A549 (cell line): ENCODE measurements around the gene RPL9. TPM values are rescaled to one million over a fixed set of nuclear protein-coding genes. Genes with fewer than 3 reads are reported as not detected.
A peak's percentile ranks its signal among the peaks of the same experiment; 100 is the strongest.

Experiments used
- ATAC-seq, 2 experiments: fragments of 200-7000 bp in 1 of 2; fragments of >200 bp in 1 of 2; cut with Nextera tagmentation in 1 of 2; cut with Tn5 transposase in 1 of 2; 3 replicates each; pipeline versions ENCODE4 v1.8.0 to v1.9.1; 2018 to 2020; ENCODE audit warnings: mild to moderate bottlenecking in 1 of 2, moderate library complexity in 1 of 2
- CTCF ChIA-PET: fragments of 300-600 bp; sonication (Branson Sonifier 250); formaldehyde crosslinking; extraction: SDS; loops from one replicate; lab custom pipeline; 2021; ENCODE audit warnings: antibody characterized with exemption, inconsistent platforms; lab: Yijun Ruan, JAX
- POLR2A ChIA-PET: fragments of 350-600 bp; formaldehyde crosslinking; extraction: SDS; loops from one replicate; lab custom pipeline; 2021; ENCODE audit warnings: antibody characterized with exemption, inconsistent platforms; lab: Yijun Ruan, JAX
- DNase-seq, 2 experiments: peaks; one replicate each; pipeline versions ENCODE4 v3.0.0 to v3.0.0-alpha.2; 2011 to 2016; ENCODE audit warnings: low read depth in 1 of 2, low spot score in 1 of 2
- FAIRE-seq: peaks from 2 replicates; lab custom pipeline; 2011; peaks lifted over from hg19 to GRCh38; lab: Jason Lieb, UNC
- H3K27ac ChIP-seq, 2 experiments: fragments of >200 bp; sonication (Bioruptor Twin); formaldehyde crosslinking; 3 replicates each; pipeline ENCODE4 v1.5.1; 2016 to 2017
- H3K4me1 ChIP-seq: fragments of >200 bp; sonication (Bioruptor Twin); formaldehyde crosslinking; 3 replicates; pipeline ENCODE4 v1.6.1; 2016
- H3K4me2 ChIP-seq: fragments of >200 bp; sonication (Bioruptor Twin); formaldehyde crosslinking; 3 replicates; pipeline ENCODE4 v1.6.1; 2016
- H3K4me3 ChIP-seq: fragments of >200 bp; sonication (Bioruptor Twin); formaldehyde crosslinking; 3 replicates; pipeline ENCODE4 v1.5.1; 2016
- H3K9me3 ChIP-seq: fragments of >200 bp; sonication (Bioruptor Twin); formaldehyde crosslinking; 3 replicates; pipeline ENCODE4 v1.6.1; 2016
- CTCF ChIP-seq: fragments of >200 bp; sonication (Bioruptor Twin); formaldehyde crosslinking; IDR thresholded peaks from 3 replicates; pipeline ENCODE4 v1.5.1; 2016
- EHMT2 ChIP-seq: fragments of 200-600 bp; sonication (generic); IDR thresholded peaks from 2 replicates; pipeline ENCODE4 v1.6.1; 2016; ENCODE audit warnings: antibody characterized with exemption, low read depth, mild to moderate bottlenecking, moderate library complexity
- ELK1 ChIP-seq: fragments of 150-350 bp; IDR thresholded peaks from 2 replicates; pipeline ENCODE4 v1.6.1; 2014; ENCODE audit warnings: low read depth, mild to moderate bottlenecking, low read length
- HDAC2 ChIP-seq: fragments of 200-600 bp; sonication (generic); IDR thresholded peaks from 2 replicates; pipeline ENCODE4 v1.6.1; 2016
- JUN ChIP-seq, 2 experiments: fragments of >200 bp; sonication (Bioruptor Twin); formaldehyde crosslinking; IDR thresholded peaks; 2 replicates in 1 of 2; 3 replicates in 1 of 2; pipeline ENCODE4 v1.6.1; 2016 to 2017
- KDM1A ChIP-seq: fragments of 200-600 bp; sonication (generic); IDR thresholded peaks from 2 replicates; pipeline ENCODE4 v1.6.1; 2016; ENCODE audit warnings: low read depth, mild to moderate bottlenecking
- MAFK ChIP-seq: fragments of 450-650 bp; IDR thresholded peaks from 2 replicates; pipeline ENCODE4 v1.6.1; 2014; ENCODE audit not compliant: partially characterized antibody
- NPAS2 ChIP-seq: fragments of 250-450 bp; sonication (Bioruptor Pico); IDR thresholded peaks from 2 replicates; pipeline ENCODE4 v1.8.0; 2022; ENCODE audit warnings: mild to moderate bottlenecking, moderate library complexity, borderline replicate concordance
- NR3C1 ChIP-seq: fragments of >200 bp; sonication (Bioruptor Twin); formaldehyde crosslinking; IDR thresholded peaks from 3 replicates; pipeline ENCODE4 v1.6.1; 2017
- PBX3 ChIP-seq: IDR thresholded peaks from 2 replicates; pipeline ENCODE4 v1.6.1; 2012
- RAD21 ChIP-seq, 2 experiments: fragments of >200 bp in 1 of 2; sonication (Bioruptor Twin) in 1 of 2; formaldehyde crosslinking in 1 of 2; IDR thresholded peaks in 1 of 2; conservative IDR thresholded peaks in 1 of 2; 2 replicates in 1 of 2; 3 replicates in 1 of 2; pipeline ENCODE4 v1.6.1; 2012 to 2018; ENCODE audit warnings: inconsistent platforms in 1 of 2
- RCOR1 ChIP-seq: fragments of 150-350 bp; IDR thresholded peaks from 2 replicates; pipeline ENCODE4 v1.6.1; 2014; ENCODE audit warnings: antibody characterized with exemption, low read length, low read depth
- RFX5 ChIP-seq: fragments of 450-650 bp; IDR thresholded peaks from 2 replicates; pipeline ENCODE4 v1.7.1; 2014; ENCODE audit warnings: antibody characterized with exemption, mild to moderate bottlenecking, moderate library complexity
- SMC3 ChIP-seq: fragments of >200 bp; sonication (Bioruptor Twin); formaldehyde crosslinking; IDR thresholded peaks from 3 replicates; pipeline ENCODE4 v1.6.1; 2018; ENCODE audit warnings: inconsistent platforms
- TFCP2L1 ChIP-seq: fragments of 250-450 bp; sonication (Bioruptor Pico); IDR thresholded peaks from 2 replicates; pipeline ENCODE4 v1.5.0; 2021; ENCODE audit warnings: mild to moderate bottlenecking
- TP53 ChIP-seq: fragments of 250-450 bp; sonication (Bioruptor Pico); IDR thresholded peaks from 2 replicates; pipeline ENCODE4 v1.5.0; 2021; ENCODE audit warnings: mild to moderate bottlenecking, moderate library complexity
- ZNF302 ChIP-seq: fragments of 250-450 bp; sonication (Bioruptor Pico); IDR thresholded peaks from 2 replicates; pipeline ENCODE4 v1.9.0; 2021; ENCODE audit warnings: inconsistent platforms, mild to moderate bottlenecking, moderate library complexity
- WGBS: methylation state at CpG from one replicate; pipeline ENCODE4 v1.1.6; 2017; ENCODE audit errors: missing lambda C conversion rate; 5-methylcytosine and 5-hydroxymethylcytosine counted together
- polyA plus RNA-seq, 4 experiments: library from polyadenylated mRNA; depleted of rRNA in 3 of 4; stranded (reverse); fragments of >200 nt; fragmentation: RNase III in 1 of 4; extraction: RNeasy Plus Mini Kit Qiagen cat#74134 plus additional on column Dnase treatment in 1 of 4; gene quantifications; 2 replicates in 3 of 4; 3 replicates in 1 of 4; pipeline ENCODE4 v1.2.3, GENCODE V29; 2011 to 2017
- TF ChIP-seq, protein P1 (sequence below): IDR thresholded peaks from 2 replicates; pipeline ENCODE4 v1.6.1; 2012
- TF ChIP-seq, protein P2 (sequence below): fragments of 250-450 bp; sonication (Bioruptor Pico); IDR thresholded peaks from 2 replicates; pipeline ENCODE4 v1.5.0; 2021; ENCODE audit warnings: mild to moderate bottlenecking, moderate library complexity, borderline replicate concordance
- TF ChIP-seq, protein P3 (sequence below): fragments of >200 bp; sonication (Bioruptor Twin); formaldehyde crosslinking; IDR thresholded peaks from 2 replicates; pipeline ENCODE4 v1.6.1; 2016

RPL9 gene
- polyA plus RNA-seq, 2 of the 4 experiments (the other 2 are of a cell fraction) = 786 to 1,263 TPM

DNA sequence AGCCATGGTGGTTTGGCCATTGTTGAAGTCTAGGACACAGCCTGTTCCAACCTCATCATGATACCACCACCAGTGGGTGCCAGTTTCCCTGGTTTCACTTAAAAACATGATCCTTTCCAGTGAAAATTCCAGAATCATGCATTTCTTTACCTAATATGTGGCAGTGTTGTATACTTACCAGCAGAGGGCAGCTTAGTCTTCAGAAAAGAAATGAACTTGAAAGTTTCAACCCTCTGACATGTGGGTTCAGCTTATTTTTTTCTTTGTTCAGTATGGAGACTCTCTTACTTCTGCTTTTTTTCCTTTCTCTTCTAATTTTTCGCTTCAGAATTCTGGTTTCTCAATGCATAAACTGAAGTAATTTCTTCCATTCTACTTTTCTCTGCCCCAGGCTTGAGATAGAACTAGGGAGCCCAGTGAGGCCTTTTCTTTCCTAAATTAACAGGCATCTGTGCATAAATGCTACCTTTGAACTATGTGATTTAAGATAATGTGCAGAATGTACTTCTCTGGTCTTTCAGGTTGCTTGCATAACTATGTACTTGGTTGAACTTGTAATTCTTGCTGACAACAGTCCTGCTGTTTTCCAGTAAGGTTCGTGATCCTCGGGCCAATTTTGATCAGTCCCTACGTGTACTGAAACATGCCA is 10.8 kb upstream of the RPL9 start:
- peaks cover 57% of the 10 kb centered on the region for H3K4me1 ChIP-seq
- 74% methylated on average over 4 of the region's 4 CpGs for WGBS
- ChIA-PET CTCF (interaction anchor here (0.6 to 2.4 kb wide), 64 partner anchors 9 to 837 kb away, joined by 3 to 26 read pairs (median 4); partner anchors contain the start of genes LIAS, N4BP2, RPL9 and SMIM14), POLR2A (interaction anchor here (0.5 to 2.0 kb wide), 7 partner anchors 10 to 427 kb away, joined by 3 to 16 read pairs (median 4); partner anchors contain the start of genes LIAS, RPL9, SMIM14 and UBE2K)
- H3K9me3 ChIP-seq = no peaks in the 10 kb centered on the region
- TF ChIP-seq ELK1 (no peak), HDAC2 (no peak), RAD21 (conservative IDR thresholded peaks at IDR 0.05 in 1 of 2, IDR thresholded peaks at IDR 0.05 in 1 of 2) (peak; percentile 92 to 95), EHMT2 (no peak), CTCF (peak; percentile 96), JUN (IDR thresholded peaks at IDR 0.05) (0 out of 5 replicates have a peak, but pooled peaks of 1 of the 2 experiments have one; percentile 36), MAFK (peak; percentile 28), ZNF302 (CRISPR knock-in tag) (no peak), TFCP2L1 (no peak), SMC3 (peak; percentile 96), RCOR1 (no peak)
- TF ChIP-seq, protein P1, sequence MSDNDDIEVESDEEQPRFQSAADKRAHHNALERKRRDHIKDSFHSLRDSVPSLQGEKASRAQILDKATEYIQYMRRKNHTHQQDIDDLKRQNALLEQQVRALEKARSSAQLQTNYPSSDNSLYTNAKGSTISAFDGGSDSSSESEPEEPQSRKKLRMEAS = peak; percentile 71
- DNase-seq (peak; percentile 41 to 90), ATAC-seq (peak; percentile 85 to 91; a peak in 5 of 6 replicates), FAIRE-seq (peak; percentile 65)
- no peak overlapping the region for H3K4me3 ChIP-seq
- H3K4me2 ChIP-seq = peak overlapping the region; percentile 22; the same call in 1 of the 3 replicates
- peak overlapping the region; percentile 85 to 89 for H3K27ac ChIP-seq

DNA sequence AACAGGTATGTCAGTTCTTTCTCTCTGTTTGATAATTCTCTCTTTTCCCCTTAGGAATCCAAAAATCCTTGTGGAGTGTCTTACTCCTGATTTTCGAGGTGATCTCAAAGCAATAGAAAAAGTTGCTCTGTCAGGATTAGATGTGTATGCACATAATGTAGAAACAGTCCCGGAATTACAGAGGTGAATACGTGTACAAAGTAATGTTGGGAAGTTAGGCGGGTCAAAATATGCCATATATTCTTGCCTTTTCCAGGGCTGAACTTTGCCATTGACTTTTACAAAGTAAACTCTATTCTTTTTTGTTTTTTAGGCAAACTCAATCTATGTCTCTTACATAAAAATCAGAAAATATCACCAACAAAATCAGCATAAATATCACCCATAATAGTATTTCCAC is 8.7 kb upstream of the RPL9 start:
- TF ChIP-seq MAFK = peak; percentile 41
- no peak for TF ChIP-seq NPAS2 (CRISPR knock-in tag)
- TF ChIP-seq, protein P2, sequence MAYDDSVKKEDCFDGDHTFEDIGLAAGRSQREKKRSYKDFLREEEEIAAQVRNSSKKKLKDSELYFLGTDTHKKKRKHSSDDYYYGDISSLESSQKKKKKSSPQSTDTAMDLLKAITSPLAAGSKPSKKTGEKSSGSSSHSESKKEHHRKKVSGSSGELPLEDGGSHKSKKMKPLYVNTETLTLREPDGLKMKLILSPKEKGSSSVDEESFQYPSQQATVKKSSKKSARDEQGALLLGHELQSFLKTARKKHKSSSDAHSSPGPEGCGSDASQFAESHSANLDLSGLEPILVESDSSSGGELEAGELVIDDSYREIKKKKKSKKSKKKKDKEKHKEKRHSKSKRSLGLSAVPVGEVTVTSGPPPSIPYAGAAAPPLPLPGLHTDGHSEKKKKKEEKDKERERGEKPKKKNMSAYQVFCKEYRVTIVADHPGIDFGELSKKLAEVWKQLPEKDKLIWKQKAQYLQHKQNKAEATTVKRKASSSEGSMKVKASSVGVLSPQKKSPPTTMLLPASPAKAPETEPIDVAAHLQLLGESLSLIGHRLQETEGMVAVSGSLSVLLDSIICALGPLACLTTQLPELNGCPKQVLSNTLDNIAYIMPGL (CRISPR knock-in tag) = no peak
- POLR2A ChIA-PET = interaction anchor here (1.0 to 2.7 kb wide), 2 partner anchors 9 to 60 kb away, joined by 6 to 17 read pairs; partner anchors contain the start of genes LIAS, RPL9 and UGDH
- FAIRE-seq = no peak

GRCh38 chr4:39466747-39467146 is 8.0 kb upstream of the RPL9 start:
- DNase-seq (peak in 1 of 2 experiments; percentile 78), FAIRE-seq (no peak), ATAC-seq (peak in 1 of 2 experiments; percentile 61; a peak in 3 of 6 replicates)
- Histone ChIP-seq H3K4me2 (peak overlapping the region; percentile 83), H3K4me1 (peaks cover 54% of the 10 kb centered on the region), H3K4me3 (no peak overlapping the region), H3K27ac (peak overlapping the region; percentile 89 to 92), H3K9me3 (no peaks in the 10 kb centered on the region)
- POLR2A ChIA-PET = interaction anchor here (0.5 to 2.7 kb wide), 5 partner anchors 8 to 172 kb away, joined by 3 to 17 read pairs (median 4); partner anchors contain the start of genes LIAS, RPL9, SMIM14 and UGDH
- CTCF ChIA-PET = interaction anchor here (0.8 to 1.5 kb wide), 5 partner anchors 56 to 301 kb away, joined by 3 to 6 read pairs (median 3); partner anchors contain the start of gene SMIM14
- WGBS = 2% methylated on average over 4 of the region's 4 CpGs
- TF ChIP-seq TFCP2L1 = no peak
- no peak for TF ChIP-seq RFX5
- no peak for TF ChIP-seq NR3C1
- TF ChIP-seq CTCF = no peak
- TF ChIP-seq ZNF302 (CRISPR knock-in tag) = no peak
- TF ChIP-seq, protein P3, sequence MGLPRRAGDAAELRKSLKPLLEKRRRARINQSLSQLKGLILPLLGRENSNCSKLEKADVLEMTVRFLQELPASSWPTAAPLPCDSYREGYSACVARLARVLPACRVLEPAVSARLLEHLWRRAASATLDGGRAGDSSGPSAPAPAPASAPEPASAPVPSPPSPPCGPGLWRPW = no peak
- TF ChIP-seq, protein P1 = no peak
- no peak for TF ChIP-seq KDM1A
- no peak for TF ChIP-seq TP53
- TF ChIP-seq PBX3 = no peak

More for the DNA sequence above, 8.7 kb upstream of the RPL9 start:
- DNase-seq = peak in 1 of 2 experiments; percentile 42
- Histone ChIP-seq H3K4me2 (peak overlapping the region; percentile 83), H3K4me3 (no peak overlapping the region), H3K27ac (peak overlapping the region; percentile 89 to 93), H3K9me3 (no peaks in the 10 kb centered on the region), H3K4me1 (peaks cover 58% of the 10 kb centered on the region)
- CTCF ChIA-PET = no interaction called here
- 4% methylated on average over 4 of the region's 4 CpGs for WGBS
- no peak for ATAC-seq
